ENCODE results near the gene KCTD16.
A peak's percentile ranks its signal among the peaks of the same experiment; 100 is the strongest.

KCTD16 gene

GRCh38 chr5:144335561-144335960, 164.9 kb downstream of the KCTD16 start:
- DNase-seq (ENCODE audit: low spot score): no peak

- DNase-seq (ENCODE audit: low spot score): no peak
Measured at GRCh38 chr5:144336191-144336961, 165.7 kb downstream of the KCTD16 start.

GRCh38 chr5:144352330-144352729, 181.7 kb downstream of the KCTD16 start:
- DNase-seq (ENCODE audit: low spot score): no peak

GRCh38 chr5:144352732-144353317, 182.2 kb downstream of the KCTD16 start:
- no peak for DNase-seq (ENCODE audit: low spot score)

- no peak for DNase-seq (ENCODE audit: low spot score)
Measured at GRCh38 chr5:144356489-144356888, 185.8 kb downstream of the KCTD16 start.

- no peak for DNase-seq (ENCODE audit: low spot score)
Measured at GRCh38 chr5:144361406-144361805, 190.7 kb downstream of the KCTD16 start.

GRCh38 chr5:144365885-144366284, 195.2 kb downstream of the KCTD16 start:
- no peak for DNase-seq (ENCODE audit: low spot score)

GRCh38 chr5:144367991-144368390, 197.3 kb downstream of the KCTD16 start:
- DNase-seq (ENCODE audit: low spot score): no peak

GRCh38 chr5:144368556-144368955, 197.9 kb downstream of the KCTD16 start:
- DNase-seq (ENCODE audit: low spot score): no peak

GRCh38 chr5:144369006-144369405, 198.3 kb downstream of the KCTD16 start:
- peak; percentile 91 for DNase-seq (ENCODE audit: low spot score)

- DNase-seq (ENCODE audit: low spot score): no peak
Measured at GRCh38 chr5:144370273-144370672, 199.6 kb downstream of the KCTD16 start.

GRCh38 chr5:144374637-144375036, 204.0 kb downstream of the KCTD16 start:
- DNase-seq (ENCODE audit: low spot score): no peak

- DNase-seq (ENCODE audit: low spot score): no peak
Measured at GRCh38 chr5:144377207-144377606, 206.5 kb downstream of the KCTD16 start.

- DNase-seq (ENCODE audit: low spot score): no peak
Measured at GRCh38 chr5:144378681-144379080, 208.0 kb downstream of the KCTD16 start.

GRCh38 chr5:144385597-144385996, 214.9 kb downstream of the KCTD16 start:
- DNase-seq (ENCODE audit: low spot score): no peak

GRCh38 chr5:144386315-144386714, 215.6 kb downstream of the KCTD16 start:
- DNase-seq (ENCODE audit: low spot score): no peak

- no peak for DNase-seq (ENCODE audit: low spot score)
Measured at GRCh38 chr5:144390133-144390532, 219.5 kb downstream of the KCTD16 start.

- no peak for DNase-seq (ENCODE audit: low spot score)
Measured at GRCh38 chr5:144391044-144391443, 220.4 kb downstream of the KCTD16 start.

- no peak for DNase-seq (ENCODE audit: low spot score)
Measured at GRCh38 chr5:144393641-144394435, 223.2 kb downstream of the KCTD16 start.

GRCh38 chr5:144395704-144396103, 225.0 kb downstream of the KCTD16 start:
- DNase-seq (ENCODE audit: low spot score): no peak

- no peak for DNase-seq (ENCODE audit: low spot score)
Measured at GRCh38 chr5:144403058-144403457, 232.4 kb downstream of the KCTD16 start.

- DNase-seq (ENCODE audit: low spot score): no peak
Measured at GRCh38 chr5:144403817-144404420, 233.2 kb downstream of the KCTD16 start.

- no peak for DNase-seq (ENCODE audit: low spot score)
Measured at GRCh38 chr5:144404672-144405071, 234.0 kb downstream of the KCTD16 start.

Data from NAMALWA (cell line).